DOHH2 (cell line): ENCODE data around the gene EPHB1.

Experiments
- CTCF ChIP-seq: fragments of 200-600 bp; sonication (generic); IDR thresholded peaks from one replicate; pipeline ENCODE4 v1.5.1; 2014; ENCODE audit warnings: antibody characterized with exemption, mild to moderate bottlenecking, low read depth, low read length; ENCODE audit not compliant: poor library complexity, severe bottlenecking
- EZH2phosphoT487 ChIP-seq: fragments of 200-600 bp; sonication (generic); IDR thresholded peaks from 2 replicates; pipeline ENCODE4 v1.6.1; 2017; ENCODE audit warnings: borderline replicate concordance, mild to moderate bottlenecking, antibody characterized with exemption, low read length, moderate library complexity, mixed read lengths

GRCh38 chr3:135083756-135084155 lies 288.7 kb downstream of the EPHB1 start:
- TF ChIP-seq CTCF: no peak
- TF ChIP-seq EZH2phosphoT487: no peak
